GM21619 (cell line): ENCODE data around the gene TMEM164.

Experiments used
- ATAC-seq: cut with Tn5 transposase; IDR thresholded peaks from one replicate; pipeline ENCODE4 v1.9.1; 2021; ENCODE audit not compliant: unreplicated experiment

Gene TMEM164

GRCh38 chrX:110036162-110037033, 33.5 kb downstream of the TMEM164 start:
- no peak for ATAC-seq

GRCh38 chrX:110037178-110037577, 34.3 kb downstream of the TMEM164 start:
- ATAC-seq: no peak

DNA sequence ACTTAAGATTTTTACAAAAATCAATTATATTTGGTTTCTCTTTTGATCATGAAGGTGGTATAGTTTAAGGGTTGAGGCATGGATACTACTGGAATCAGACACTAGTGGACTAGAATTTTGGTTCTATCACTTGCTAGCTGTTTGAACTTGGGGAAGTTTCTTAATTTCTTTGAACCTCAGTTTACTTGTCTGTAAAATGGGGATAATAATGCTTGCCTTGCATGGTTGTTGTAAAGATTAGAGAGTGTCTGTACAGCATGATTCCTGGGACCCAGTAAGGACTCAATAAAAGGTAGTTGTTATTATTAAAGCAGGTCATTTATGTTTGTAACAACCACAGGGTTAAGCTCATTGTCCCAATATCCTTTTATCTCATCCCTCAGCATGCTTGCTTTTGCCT, 36.0 kb downstream of the TMEM164 start:
- ATAC-seq: no peak

DNA sequence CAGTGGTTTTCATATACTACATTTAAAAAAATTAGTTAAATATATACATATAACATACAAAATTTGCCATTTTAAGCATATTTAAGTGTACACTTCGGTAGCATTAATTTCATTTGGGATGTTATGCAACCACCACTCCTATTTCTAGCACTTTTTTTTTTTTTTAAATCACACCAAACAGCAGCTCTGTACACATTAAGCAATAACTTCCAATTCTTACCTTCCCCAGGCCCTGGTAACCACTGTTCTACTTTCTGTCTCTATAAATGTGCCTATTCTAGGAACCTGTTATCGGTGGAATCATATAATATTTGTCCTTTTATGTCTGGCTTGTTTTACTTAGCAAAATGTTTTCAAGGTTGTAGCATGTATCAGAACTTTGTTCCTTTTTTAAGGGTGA, 39.1 kb downstream of the TMEM164 start:
- no peak for ATAC-seq

DNA sequence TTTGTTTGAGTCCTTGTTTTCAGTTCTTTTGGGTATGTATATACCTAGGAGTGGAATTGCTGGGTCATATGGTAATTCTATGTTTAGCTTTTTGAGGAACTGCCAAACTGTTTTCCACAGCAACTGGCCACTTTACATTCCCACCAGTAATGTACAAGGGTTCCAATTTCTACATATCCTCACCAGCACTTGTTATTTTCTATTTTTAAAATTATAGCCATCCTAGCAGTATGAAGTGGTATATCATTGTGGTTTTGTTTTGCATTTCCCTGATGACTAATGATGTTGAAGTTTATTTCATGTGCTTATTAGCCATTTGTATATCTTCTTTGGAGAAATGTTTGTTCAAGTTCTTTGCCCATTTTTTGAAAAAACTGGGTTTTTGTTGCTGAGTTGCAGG, 39.6 kb downstream of the TMEM164 start:
- ATAC-seq: no peak

GRCh38 chrX:110043506-110043905, 40.6 kb downstream of the TMEM164 start:
- ATAC-seq: no peak

- no peak for ATAC-seq
Observed at GRCh38 chrX:110044346-110045249, 41.7 kb downstream of the TMEM164 start.

DNA sequence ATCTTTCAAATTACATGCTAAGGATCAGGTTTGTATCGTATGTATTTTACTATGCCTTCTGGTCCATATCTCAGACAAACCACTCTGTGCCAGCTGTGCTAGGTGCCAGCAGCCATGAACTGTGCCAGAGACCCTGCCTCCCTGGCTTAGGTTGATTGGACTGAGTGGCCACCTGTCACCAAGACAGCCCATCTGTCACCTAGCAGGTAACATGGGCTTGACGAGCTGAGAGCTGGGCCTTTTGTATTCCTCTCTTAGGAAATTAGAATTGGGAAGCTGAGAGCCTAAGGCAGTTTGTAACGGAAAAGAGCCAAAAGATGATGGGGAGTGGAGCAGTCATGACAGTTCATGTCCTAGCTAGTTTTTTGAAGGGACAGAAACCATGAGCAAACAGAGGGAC, 42.5 kb downstream of the TMEM164 start:
- ATAC-seq: no peak

GRCh38 chrX:110046001-110046400, 43.1 kb downstream of the TMEM164 start:
- ATAC-seq: no peak

DNA sequence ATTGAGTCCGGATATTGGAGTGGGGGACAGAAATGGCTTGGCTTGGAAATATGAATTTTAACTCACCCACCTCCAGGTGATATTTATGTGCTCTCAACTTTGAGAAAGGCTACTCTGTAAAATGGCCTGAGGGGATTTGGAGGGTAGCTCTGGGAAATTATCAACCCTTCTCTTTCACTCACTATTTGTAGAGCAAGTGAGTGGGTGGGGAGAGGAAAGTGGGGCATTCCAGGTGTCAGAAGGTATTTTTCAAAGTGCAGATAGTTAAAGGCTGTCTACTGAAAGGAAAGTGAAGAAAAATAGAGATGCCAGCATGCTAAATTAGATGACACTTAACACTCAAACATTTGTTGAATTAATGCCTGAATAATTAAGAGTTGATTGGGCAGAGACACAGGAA, 44.1 kb downstream of the TMEM164 start:
- ATAC-seq: no peak

GRCh38 chrX:110049096-110049495, 46.2 kb downstream of the TMEM164 start:
- ATAC-seq: no peak

DNA sequence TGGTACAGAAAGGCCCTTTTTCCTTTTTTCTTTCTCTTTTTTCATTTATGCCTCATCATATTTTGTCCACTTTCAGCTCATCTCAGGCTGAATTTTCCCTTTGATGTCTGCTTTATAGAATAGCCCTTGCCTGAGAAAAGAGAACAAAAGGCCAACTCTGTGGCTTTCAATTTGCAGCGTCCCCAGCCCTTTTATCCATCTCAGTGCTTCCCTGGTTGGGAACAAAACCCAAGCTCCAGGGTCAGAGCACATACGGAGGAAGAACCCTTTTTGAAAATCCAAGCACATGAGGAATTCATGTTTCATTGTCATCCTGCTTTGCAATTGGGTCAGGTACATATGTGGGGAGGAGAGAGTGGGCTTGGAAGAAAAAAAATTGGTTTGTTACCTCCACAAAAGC, 47.5 kb downstream of the TMEM164 start:
- no peak for ATAC-seq

GRCh38 chrX:110050901-110051300, 48.0 kb downstream of the TMEM164 start:
- no peak for ATAC-seq

DNA sequence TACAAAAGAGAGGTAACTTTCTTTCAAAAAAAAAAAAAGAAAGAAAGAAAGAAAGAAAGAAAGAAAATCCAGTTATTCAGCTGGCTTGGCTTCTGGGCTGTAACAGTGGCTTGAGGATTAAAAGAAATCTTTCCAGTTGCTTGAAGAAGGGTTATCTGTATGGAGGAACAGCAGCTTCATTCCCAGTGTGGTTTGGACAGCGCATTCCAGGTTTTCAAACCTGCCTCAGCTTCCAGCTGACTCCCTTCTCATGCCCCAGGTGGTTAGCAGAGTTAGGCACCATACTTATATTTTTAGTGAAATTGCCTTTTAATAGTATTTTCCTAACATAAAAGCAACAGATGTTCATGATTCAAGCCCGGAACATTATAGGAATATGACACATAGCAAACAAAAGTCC, 48.6 kb downstream of the TMEM164 start:
- no peak for ATAC-seq

DNA sequence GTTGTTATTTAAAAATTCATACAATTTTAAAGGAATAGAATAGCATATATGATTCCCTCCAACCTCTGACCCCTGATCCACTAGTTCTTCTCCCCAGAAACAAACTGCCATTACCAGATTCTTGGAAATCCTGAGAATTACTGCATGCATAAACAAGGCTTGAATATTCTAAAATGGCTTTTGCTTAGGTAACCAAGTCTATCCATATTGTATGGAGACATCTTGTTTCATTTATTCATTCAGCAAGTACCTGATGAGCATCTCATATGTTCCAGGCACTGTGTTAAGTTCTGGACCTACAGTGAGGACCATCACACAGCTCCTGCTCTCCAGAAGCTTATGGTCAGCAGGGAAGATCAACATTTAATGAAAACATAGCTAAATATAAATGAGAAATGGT, 49.4 kb downstream of the TMEM164 start:
- ATAC-seq: no peak

DNA sequence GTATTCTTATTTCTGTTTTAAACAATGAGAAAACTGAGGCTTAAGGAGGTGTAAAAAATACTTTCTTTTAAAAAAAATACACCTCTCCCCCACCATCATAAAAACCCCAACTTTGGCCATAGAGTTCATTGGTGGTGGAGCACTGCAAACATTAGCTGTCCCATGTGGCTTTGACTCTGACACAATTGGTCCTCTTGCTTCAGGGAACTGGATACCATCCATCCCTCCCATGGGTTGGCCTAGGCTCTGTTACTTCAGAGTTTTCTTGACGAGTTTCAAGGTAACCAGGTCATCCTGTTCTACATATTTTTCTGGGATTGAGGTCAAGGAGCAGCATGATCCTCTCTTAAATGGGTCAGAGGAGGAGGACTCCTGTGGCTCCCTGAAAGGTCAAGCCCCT, 50.5 kb downstream of the TMEM164 start:
- ATAC-seq: no peak

DNA sequence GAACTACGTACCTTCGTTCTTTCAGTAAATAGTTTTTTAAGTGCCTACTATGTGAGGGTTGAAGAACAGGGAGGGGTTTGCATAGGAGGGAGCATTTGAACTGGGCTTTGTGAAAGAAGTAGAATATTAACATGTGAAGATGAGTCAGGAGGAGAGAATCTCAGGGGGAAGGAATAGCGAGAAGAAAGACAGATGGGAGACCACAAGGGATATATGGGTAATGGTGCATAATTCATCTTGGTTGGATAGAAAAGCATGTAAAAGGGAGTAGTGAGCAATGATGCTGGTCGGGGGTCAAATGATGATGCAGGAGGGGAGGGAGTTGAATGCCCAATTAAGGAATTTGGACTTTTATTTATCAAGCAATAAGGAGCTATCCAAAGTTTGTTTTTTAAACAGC, 52.7 kb downstream of the TMEM164 start:
- ATAC-seq: no peak

- no peak for ATAC-seq
Observed at GRCh38 chrX:110056419-110056818, 53.5 kb downstream of the TMEM164 start.

DNA sequence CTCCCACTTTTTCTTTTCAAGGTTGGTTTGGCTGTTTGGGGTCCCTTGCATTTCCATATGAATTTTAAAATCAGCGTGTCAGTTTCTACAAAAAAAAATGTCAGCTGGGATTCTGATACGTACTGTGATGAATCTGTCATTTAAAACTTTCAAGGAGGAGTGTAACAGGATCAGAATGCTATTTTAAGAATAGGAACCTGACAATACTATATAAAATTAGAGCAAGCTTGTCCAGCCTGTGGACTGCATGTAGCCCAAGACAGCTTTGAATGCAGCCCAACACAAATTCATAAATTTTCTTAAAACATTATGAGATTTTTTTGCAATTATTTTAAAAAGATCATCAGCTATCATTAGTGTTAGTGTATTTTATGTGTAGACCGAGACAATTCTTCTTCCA, 56.5 kb downstream of the TMEM164 start:
- no peak for ATAC-seq

GRCh38 chrX:110060317-110060716, 57.4 kb downstream of the TMEM164 start:
- ATAC-seq: no peak

GRCh38 chrX:110060846-110061537, 58.1 kb downstream of the TMEM164 start:
- ATAC-seq: no peak
